ENCODE results near the gene KIAA0513.

KIAA0513 gene

DNA sequence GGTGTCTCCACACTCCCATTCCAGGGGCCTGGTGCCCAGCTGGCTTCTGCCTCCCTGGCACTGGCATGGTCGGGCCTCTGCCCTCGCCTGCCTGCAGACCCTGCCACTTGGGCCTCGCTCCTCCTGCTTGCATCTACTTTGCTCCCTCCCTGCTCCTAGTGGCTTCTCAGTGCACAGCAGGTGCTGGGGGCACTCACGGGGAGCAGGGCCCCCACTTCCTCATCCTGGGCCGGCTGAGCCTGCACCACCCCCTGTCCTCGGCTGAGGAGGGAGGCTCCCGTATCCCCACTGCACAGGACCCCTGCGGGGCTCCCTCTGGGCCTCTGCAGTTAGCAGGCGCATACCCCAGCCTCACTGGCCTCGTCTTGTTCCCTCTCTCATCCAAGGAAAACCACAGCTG is 49.4 kb downstream of the KIAA0513 start:
- H3K4me3 ChIP-seq (ENCODE audit: low read depth, low read length): no peak overlapping the region
- TF ChIP-seq, protein P1, sequence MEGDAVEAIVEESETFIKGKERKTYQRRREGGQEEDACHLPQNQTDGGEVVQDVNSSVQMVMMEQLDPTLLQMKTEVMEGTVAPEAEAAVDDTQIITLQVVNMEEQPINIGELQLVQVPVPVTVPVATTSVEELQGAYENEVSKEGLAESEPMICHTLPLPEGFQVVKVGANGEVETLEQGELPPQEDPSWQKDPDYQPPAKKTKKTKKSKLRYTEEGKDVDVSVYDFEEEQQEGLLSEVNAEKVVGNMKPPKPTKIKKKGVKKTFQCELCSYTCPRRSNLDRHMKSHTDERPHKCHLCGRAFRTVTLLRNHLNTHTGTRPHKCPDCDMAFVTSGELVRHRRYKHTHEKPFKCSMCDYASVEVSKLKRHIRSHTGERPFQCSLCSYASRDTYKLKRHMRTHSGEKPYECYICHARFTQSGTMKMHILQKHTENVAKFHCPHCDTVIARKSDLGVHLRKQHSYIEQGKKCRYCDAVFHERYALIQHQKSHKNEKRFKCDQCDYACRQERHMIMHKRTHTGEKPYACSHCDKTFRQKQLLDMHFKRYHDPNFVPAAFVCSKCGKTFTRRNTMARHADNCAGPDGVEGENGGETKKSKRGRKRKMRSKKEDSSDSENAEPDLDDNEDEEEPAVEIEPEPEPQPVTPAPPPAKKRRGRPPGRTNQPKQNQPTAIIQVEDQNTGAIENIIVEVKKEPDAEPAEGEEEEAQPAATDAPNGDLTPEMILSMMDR (IDR thresholded peaks at IDR 0.05; ENCODE audit: borderline replicate concordance, insufficient read depth, low read depth, low read length): peak; percentile 11; the same call in 1 of the 2 replicates

DNA sequence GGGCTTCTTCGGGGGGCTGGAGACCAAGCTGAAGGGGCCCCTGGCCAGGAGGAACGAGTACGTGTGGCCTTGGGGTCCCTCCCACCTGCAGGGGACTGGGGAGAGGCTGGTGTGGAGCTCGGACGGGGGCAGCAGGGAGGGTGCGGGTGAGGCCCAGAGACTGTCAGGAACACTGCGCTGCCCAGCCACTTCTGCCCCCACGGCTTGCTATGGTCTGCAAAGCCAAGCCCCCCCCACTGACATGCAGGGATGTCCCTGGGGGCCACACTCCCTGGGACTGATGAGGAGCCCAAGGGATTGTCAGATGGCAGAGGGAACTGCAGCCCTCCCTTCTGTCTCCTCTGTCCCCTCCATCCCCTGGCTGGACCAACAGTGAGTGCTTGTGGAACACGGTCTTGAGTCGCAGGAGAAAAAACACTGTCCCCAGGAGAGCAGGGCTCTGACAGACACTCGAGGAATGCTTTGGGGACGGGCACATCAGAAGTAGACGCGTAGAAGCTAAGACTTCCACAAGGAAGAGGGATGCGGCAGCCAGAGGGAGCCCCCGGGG is 50.1 kb downstream of the KIAA0513 start:
- no peak overlapping the region for H3K4me3 ChIP-seq (ENCODE audit: low read depth, low read length)
- TF ChIP-seq, protein P1 (IDR thresholded peaks at IDR 0.05; ENCODE audit: borderline replicate concordance, insufficient read depth, low read depth, low read length): no peak

DNA sequence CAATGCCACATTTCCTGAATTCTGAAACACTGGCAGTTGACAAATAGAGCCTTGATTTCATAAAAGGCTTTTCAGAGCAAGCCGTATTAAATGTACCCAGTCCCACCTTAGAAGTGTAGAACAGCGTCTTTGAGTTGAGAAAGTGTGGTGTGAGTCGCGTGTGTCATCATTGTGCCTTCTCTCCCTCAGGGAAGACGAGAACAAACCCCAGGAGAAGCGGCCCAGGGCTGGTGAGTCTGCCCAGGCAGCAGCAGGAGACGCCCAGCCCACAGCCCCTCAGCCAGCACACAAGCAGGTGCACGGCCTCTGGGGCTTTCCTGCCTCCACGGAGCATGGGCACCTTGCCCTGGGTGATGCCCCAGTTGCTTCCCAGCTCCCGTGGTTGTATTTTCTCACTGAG is 50.6 kb downstream of the KIAA0513 start:
- TF ChIP-seq, protein P1 (IDR thresholded peaks at IDR 0.05; ENCODE audit: borderline replicate concordance, insufficient read depth, low read depth, low read length): no peak
- no peak overlapping the region for H3K4me3 ChIP-seq (ENCODE audit: low read depth, low read length)

DNA sequence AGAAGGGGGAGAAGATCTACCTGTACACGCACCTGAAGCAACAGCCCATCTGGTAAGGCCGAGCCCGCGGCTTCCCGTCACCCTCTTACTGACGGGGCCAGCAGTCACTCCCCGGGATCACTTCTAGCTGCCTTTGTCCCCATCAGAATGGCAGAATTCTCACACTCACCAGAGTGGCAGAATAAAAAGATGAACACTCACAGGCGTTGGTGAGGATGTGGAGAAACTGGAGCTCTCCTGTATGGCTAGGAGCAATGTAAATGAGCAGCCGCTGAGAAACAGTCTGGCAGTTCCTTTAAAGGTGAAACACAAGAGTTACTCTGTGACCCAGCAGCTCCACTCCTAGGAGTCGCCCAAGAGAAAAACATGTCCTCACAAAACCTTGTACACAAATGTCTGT is 51.4 kb downstream of the KIAA0513 start:
- H3K4me3 ChIP-seq (ENCODE audit: low read depth, low read length): no peak overlapping the region
- TF ChIP-seq, protein P1 (IDR thresholded peaks at IDR 0.05; ENCODE audit: borderline replicate concordance, insufficient read depth, low read depth, low read length): no peak

DNA sequence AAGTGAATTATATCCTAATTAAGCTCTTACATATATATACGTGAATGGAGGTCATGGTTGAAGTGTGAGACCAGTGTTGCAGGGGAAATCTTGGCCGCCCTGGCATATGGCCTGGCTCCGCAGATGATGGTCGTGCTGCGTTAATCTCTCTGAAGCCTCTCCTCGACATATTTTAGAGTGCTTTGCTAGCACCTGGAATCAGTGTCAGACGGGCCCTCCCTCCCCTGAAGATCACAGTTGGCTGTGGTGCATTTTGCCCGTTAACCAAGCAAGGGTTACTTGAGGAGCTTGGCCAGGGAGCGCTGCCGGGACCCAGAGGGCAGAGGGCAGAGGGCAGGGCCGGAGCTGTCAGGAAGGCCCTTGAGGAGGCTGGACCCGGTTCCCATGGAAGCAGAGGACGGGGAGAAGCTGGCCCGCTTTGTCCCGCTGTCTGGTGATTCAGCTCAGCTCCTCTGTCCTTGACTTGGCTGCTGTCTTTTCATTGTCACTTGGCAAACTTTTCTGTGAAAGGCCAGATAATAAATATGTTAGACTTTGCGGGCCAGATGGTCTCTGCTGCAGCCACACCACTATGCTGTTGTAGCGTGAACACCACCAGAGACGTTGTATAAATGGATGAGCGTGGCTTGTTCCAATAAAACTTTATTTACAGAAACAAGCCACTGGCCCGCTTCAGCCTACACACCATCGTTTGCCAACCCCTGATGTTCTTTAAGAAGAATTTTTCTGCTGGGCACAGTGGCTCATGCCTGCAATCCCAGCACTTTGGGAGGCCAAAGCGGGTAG is 52.4 kb downstream of the KIAA0513 start:
- TF ChIP-seq, protein P1 (IDR thresholded peaks at IDR 0.05; ENCODE audit: borderline replicate concordance, insufficient read depth, low read depth, low read length): no peak
- H3K4me3 ChIP-seq (ENCODE audit: low read depth, low read length): no peak overlapping the region

DNA sequence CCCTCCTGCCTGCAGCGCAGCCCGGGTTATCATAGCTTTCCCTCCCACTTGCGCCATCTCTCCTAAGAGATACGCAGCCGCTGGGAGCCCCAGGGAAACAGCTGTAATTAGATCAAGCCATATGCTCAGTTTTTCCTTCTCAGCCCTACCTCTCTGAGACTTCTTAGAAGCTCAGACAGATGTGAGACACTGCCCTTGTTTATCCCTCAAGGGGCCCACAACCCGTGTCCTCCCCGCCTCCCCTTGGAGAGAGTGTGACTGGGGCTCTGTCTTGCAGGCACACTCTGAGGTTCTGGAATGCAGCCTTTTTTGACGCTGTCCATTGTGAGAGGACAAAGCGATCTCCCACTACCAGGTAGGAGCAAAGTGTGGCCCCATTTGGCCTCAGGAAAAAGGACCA is 53.4 kb downstream of the KIAA0513 start:
- TF ChIP-seq, protein P1 (IDR thresholded peaks at IDR 0.05; ENCODE audit: borderline replicate concordance, insufficient read depth, low read depth, low read length): no peak
- H3K4me3 ChIP-seq (ENCODE audit: low read depth, low read length): no peak overlapping the region

DNA sequence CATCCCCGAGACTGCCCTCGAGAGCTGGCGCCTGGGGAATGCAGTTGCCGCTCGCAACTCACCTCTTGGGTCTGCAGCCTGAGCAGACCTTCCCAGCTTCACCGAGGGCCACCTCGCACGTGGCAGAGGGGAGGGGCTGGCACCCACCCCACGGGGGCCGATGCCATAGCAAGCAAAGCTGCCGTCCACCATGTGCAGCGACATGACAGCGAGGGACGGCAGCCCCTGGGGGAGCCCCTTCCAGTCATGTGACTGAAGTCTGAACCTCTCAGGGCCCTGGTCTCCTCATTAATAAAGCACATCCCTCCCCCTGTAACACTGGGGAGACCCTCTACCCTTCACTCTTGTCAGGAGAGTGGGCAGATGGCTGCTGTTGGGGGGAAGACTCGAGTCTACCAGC is 54.2 kb downstream of the KIAA0513 start:
- no peak overlapping the region for H3K4me3 ChIP-seq (ENCODE audit: low read depth, low read length)
- TF ChIP-seq, protein P1 (IDR thresholded peaks at IDR 0.05; ENCODE audit: borderline replicate concordance, insufficient read depth, low read depth, low read length): no peak
